A549 (cell line): ENCODE data around the gene DGKK. TPM values are rescaled to one million over a fixed set of nuclear protein-coding genes. Genes with fewer than 3 reads are reported as not detected.

ENCODE experiments used
- ATAC-seq, 2 experiments: fragments of 200-7000 bp in 1 of 2; fragments of >200 bp in 1 of 2; cut with Nextera tagmentation in 1 of 2; cut with Tn5 transposase in 1 of 2; 3 replicates each; pipeline versions ENCODE4 v1.8.0 to v1.9.1; 2018 to 2020; ENCODE audit warnings: mild to moderate bottlenecking in 1 of 2, moderate library complexity in 1 of 2
- CTCF ChIA-PET: fragments of 300-600 bp; sonication (Branson Sonifier 250); formaldehyde crosslinking; extraction: SDS; loops from one replicate; lab custom pipeline; 2021; ENCODE audit warnings: antibody characterized with exemption, inconsistent platforms; lab: Yijun Ruan, JAX
- POLR2A ChIA-PET: fragments of 350-600 bp; formaldehyde crosslinking; extraction: SDS; loops from one replicate; lab custom pipeline; 2021; ENCODE audit warnings: antibody characterized with exemption, inconsistent platforms; lab: Yijun Ruan, JAX
- DNase-seq, 2 experiments: peaks; one replicate each; pipeline versions ENCODE4 v3.0.0 to v3.0.0-alpha.2; 2011 to 2016; ENCODE audit warnings: low read depth in 1 of 2, low spot score in 1 of 2
- FAIRE-seq: peaks from 2 replicates; lab custom pipeline; 2011; peaks lifted over from hg19 to GRCh38; lab: Jason Lieb, UNC
- H3K27ac ChIP-seq, 2 experiments: fragments of >200 bp; sonication (Bioruptor Twin); formaldehyde crosslinking; 3 replicates each; pipeline ENCODE4 v1.5.1; 2016 to 2017
- H3K4me1 ChIP-seq: fragments of >200 bp; sonication (Bioruptor Twin); formaldehyde crosslinking; 3 replicates; pipeline ENCODE4 v1.6.1; 2016
- H3K4me2 ChIP-seq: fragments of >200 bp; sonication (Bioruptor Twin); formaldehyde crosslinking; 3 replicates; pipeline ENCODE4 v1.6.1; 2016
- H3K4me3 ChIP-seq: fragments of >200 bp; sonication (Bioruptor Twin); formaldehyde crosslinking; 3 replicates; pipeline ENCODE4 v1.5.1; 2016
- H3K9me3 ChIP-seq: fragments of >200 bp; sonication (Bioruptor Twin); formaldehyde crosslinking; 3 replicates; pipeline ENCODE4 v1.6.1; 2016
- CBX2 ChIP-seq: fragments of 200-600 bp; sonication (generic); IDR thresholded peaks from 2 replicates; pipeline ENCODE4 v1.6.1; 2016; ENCODE audit warnings: low read depth, mild to moderate bottlenecking, borderline replicate concordance
- CHD2 ChIP-seq: fragments of 150-350 bp; IDR thresholded peaks from 2 replicates; pipeline ENCODE4 v1.6.1; 2014; ENCODE audit warnings: low read length; ENCODE audit not compliant: partially characterized antibody
- E2F6 ChIP-seq: IDR thresholded peaks from 2 replicates; pipeline ENCODE4 v1.6.1; 2012; ENCODE audit warnings: low read depth, borderline replicate concordance
- EHF ChIP-seq: fragments of 250-450 bp; sonication (Bioruptor Pico); IDR thresholded peaks from 2 replicates; pipeline ENCODE4 v1.5.0; 2020; ENCODE audit warnings: mild to moderate bottlenecking
- EHMT2 ChIP-seq: fragments of 200-600 bp; sonication (generic); IDR thresholded peaks from 2 replicates; pipeline ENCODE4 v1.6.1; 2016; ENCODE audit warnings: antibody characterized with exemption, low read depth, mild to moderate bottlenecking, moderate library complexity
- EP300 ChIP-seq, 2 experiments: fragments of >200 bp; sonication (Bioruptor Twin); formaldehyde crosslinking; IDR thresholded peaks; 2 replicates in 1 of 2; 3 replicates in 1 of 2; pipeline ENCODE4 v1.6.1; 2016 to 2017
- ESRRA ChIP-seq: fragments of 150-350 bp; IDR thresholded peaks from 2 replicates; pipeline ENCODE4 v1.6.1; 2014; ENCODE audit warnings: mild to moderate bottlenecking, low read length, borderline replicate concordance
- GATA3 ChIP-seq: IDR thresholded peaks from 2 replicates; pipeline ENCODE4 v1.6.1; 2012; ENCODE audit warnings: borderline replicate concordance
- HDAC2 ChIP-seq: fragments of 200-600 bp; sonication (generic); IDR thresholded peaks from 2 replicates; pipeline ENCODE4 v1.6.1; 2016
- HEYL ChIP-seq: fragments of 250-450 bp; sonication (Bioruptor Pico); IDR thresholded peaks from 2 replicates; pipeline ENCODE4 v1.8.0; 2021; ENCODE audit warnings: mild to moderate bottlenecking, moderate library complexity
- HOXB13 ChIP-seq: fragments of 250-450 bp; sonication (Bioruptor Pico); IDR thresholded peaks from 2 replicates; pipeline ENCODE4 v1.5.0; 2020; ENCODE audit warnings: low read depth, mild to moderate bottlenecking, moderate library complexity
- HOXB5 ChIP-seq: fragments of 250-450 bp; sonication (Bioruptor Pico); IDR thresholded peaks from 2 replicates; pipeline ENCODE4 v1.5.0; 2020; ENCODE audit warnings: mild to moderate bottlenecking, moderate library complexity
- JUNB ChIP-seq: fragments of >200 bp; sonication (Bioruptor Twin); formaldehyde crosslinking; IDR thresholded peaks from 2 replicates; pipeline ENCODE4 v1.6.1; 2016
- KDM1A ChIP-seq: fragments of 200-600 bp; sonication (generic); IDR thresholded peaks from 2 replicates; pipeline ENCODE4 v1.6.1; 2016; ENCODE audit warnings: low read depth, mild to moderate bottlenecking
- MAFK ChIP-seq: fragments of 450-650 bp; IDR thresholded peaks from 2 replicates; pipeline ENCODE4 v1.6.1; 2014; ENCODE audit not compliant: partially characterized antibody
- MAX ChIP-seq: IDR thresholded peaks from 2 replicates; pipeline ENCODE4 v1.6.1; 2012
- MAZ ChIP-seq: fragments of 150-350 bp; IDR thresholded peaks from 2 replicates; pipeline ENCODE4 v1.6.1; 2014; ENCODE audit warnings: antibody characterized with exemption, low read depth, low read length, borderline replicate concordance
- POLR2A ChIP-seq: IDR thresholded peaks from 2 replicates; pipeline ENCODE4 v1.6.1; 2012; ENCODE audit warnings: mild to moderate bottlenecking, low read length
- RARB ChIP-seq: fragments of 250-450 bp; sonication (Bioruptor Pico); IDR thresholded peaks from 2 replicates; pipeline ENCODE4 v1.8.0; 2021; ENCODE audit warnings: mild to moderate bottlenecking, moderate library complexity
- RCOR1 ChIP-seq: fragments of 150-350 bp; IDR thresholded peaks from 2 replicates; pipeline ENCODE4 v1.6.1; 2014; ENCODE audit warnings: antibody characterized with exemption, low read length, low read depth
- RFX5 ChIP-seq: fragments of 450-650 bp; IDR thresholded peaks from 2 replicates; pipeline ENCODE4 v1.7.1; 2014; ENCODE audit warnings: antibody characterized with exemption, mild to moderate bottlenecking, moderate library complexity
- RNF2 ChIP-seq: fragments of 200-600 bp; sonication (generic); IDR thresholded peaks from 2 replicates; pipeline ENCODE4 v1.6.1; 2016; ENCODE audit warnings: low read depth, mild to moderate bottlenecking, antibody characterized with exemption, moderate library complexity, borderline replicate concordance
- SMC3 ChIP-seq: fragments of >200 bp; sonication (Bioruptor Twin); formaldehyde crosslinking; IDR thresholded peaks from 3 replicates; pipeline ENCODE4 v1.6.1; 2018; ENCODE audit warnings: inconsistent platforms
- SREBF2 ChIP-seq: fragments of 450-650 bp; IDR thresholded peaks from 2 replicates; pipeline ENCODE4 v1.6.1; 2014; ENCODE audit warnings: mild to moderate bottlenecking, moderate library complexity
- TFCP2L1 ChIP-seq: fragments of 250-450 bp; sonication (Bioruptor Pico); IDR thresholded peaks from 2 replicates; pipeline ENCODE4 v1.5.0; 2021; ENCODE audit warnings: mild to moderate bottlenecking
- TP53 ChIP-seq: fragments of 250-450 bp; sonication (Bioruptor Pico); IDR thresholded peaks from 2 replicates; pipeline ENCODE4 v1.5.0; 2021; ENCODE audit warnings: mild to moderate bottlenecking, moderate library complexity
- ZFP36 ChIP-seq: fragments of 450-650 bp; IDR thresholded peaks from 2 replicates; pipeline ENCODE4 v1.6.1; 2014; ENCODE audit warnings: borderline replicate concordance; ENCODE audit not compliant: partially characterized antibody
- ZSCAN20 ChIP-seq: fragments of 250-450 bp; sonication (Bioruptor Pico); IDR thresholded peaks from 2 replicates; pipeline ENCODE4 v1.8.0; 2022; ENCODE audit warnings: mild to moderate bottlenecking, moderate library complexity
- WGBS: methylation state at CpG from one replicate; pipeline ENCODE4 v1.1.6; 2017; ENCODE audit errors: missing lambda C conversion rate; 5-methylcytosine and 5-hydroxymethylcytosine counted together
- polyA plus RNA-seq, 4 experiments: library from polyadenylated mRNA; depleted of rRNA in 3 of 4; stranded (reverse); fragments of >200 nt; fragmentation: RNase III in 1 of 4; extraction: RNeasy Plus Mini Kit Qiagen cat#74134 plus additional on column Dnase treatment in 1 of 4; gene quantifications; 2 replicates in 3 of 4; 3 replicates in 1 of 4; pipeline ENCODE4 v1.2.3, GENCODE V29; 2011 to 2017
- TF ChIP-seq, protein P1 (sequence below): fragments of >200 bp; sonication (Bioruptor Twin); formaldehyde crosslinking; IDR thresholded peaks from 2 replicates; pipeline ENCODE4 v1.6.1; 2016
- TF ChIP-seq, protein P2 (sequence below): fragments of 150-350 bp; IDR thresholded peaks from 2 replicates; pipeline ENCODE4 v1.6.1; 2014; ENCODE audit warnings: low read depth, mild to moderate bottlenecking, low read length

DGKK gene
- polyA plus RNA-seq, 2 of the 4 experiments (the other 2 are of a cell fraction) = not detected

GRCh38 chrX:50428174-50428573, 42.5 kb downstream of the DGKK start:
- H3K4me1 ChIP-seq = no peaks in the 10 kb centered on the region
- no peak for ATAC-seq
- FAIRE-seq = no peak
- no peak overlapping the region for H3K27ac ChIP-seq
- no peaks in the 10 kb centered on the region for H3K9me3 ChIP-seq
- DNase-seq = no peak
- 5% methylated on average over 1 of the region's 1 CpG for WGBS
- H3K4me3 ChIP-seq = no peak overlapping the region
- no peak overlapping the region for H3K4me2 ChIP-seq
- CTCF ChIA-PET = no interaction called here
- TF ChIP-seq RFX5 (no peak), ZSCAN20 (no peak), SREBF2 (no peak), RCOR1 (no peak), TP53 (CRISPR knock-in tag) (no peak), POLR2A (no peak), RARB (CRISPR knock-in tag) (no peak), JUNB (no peak), TFCP2L1 (no peak), ESRRA (no peak), CHD2 (no peak), EP300 (IDR thresholded peaks at IDR 0.05) (no peak), RNF2 (no peak), KDM1A (no peak), EHF (CRISPR knock-in tag) (no peak), HEYL (CRISPR knock-in tag) (no peak), MAZ (no peak)
- POLR2A ChIA-PET = no interaction called here

DNA sequence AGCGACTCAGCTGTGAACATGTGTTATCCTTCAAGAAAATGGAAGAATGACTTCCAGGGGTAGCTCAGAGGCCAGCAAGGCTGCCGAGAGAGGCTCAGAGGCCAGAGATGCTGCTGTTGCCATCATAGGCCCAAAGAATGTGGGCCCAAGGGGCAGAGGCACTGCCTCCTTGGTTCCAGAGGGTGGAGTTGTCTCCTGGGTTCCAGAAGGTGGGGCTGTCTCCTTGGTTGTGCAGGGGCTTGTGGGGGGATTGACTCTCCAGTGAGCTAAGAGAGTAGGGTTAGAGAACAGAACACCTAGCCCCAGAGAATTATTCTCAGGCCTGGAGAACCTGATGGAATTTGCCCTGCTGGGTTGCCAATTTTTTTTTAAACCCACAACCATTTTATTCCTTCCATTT, 62.6 kb downstream of the DGKK start:
- no peaks in the 10 kb centered on the region for H3K4me1 ChIP-seq
- no peak overlapping the region for H3K4me3 ChIP-seq
- FAIRE-seq (no peak), ATAC-seq (no peak), DNase-seq (no peak)
- H3K27ac ChIP-seq = no peak overlapping the region
- CTCF ChIA-PET = interaction anchor here (1.2 kb wide), 1 partner anchor 10 kb away, joined by 3 read pairs; no protein-coding TSS in a partner anchor
- POLR2A ChIA-PET = no interaction called here
- no peak overlapping the region for H3K4me2 ChIP-seq
- no peaks in the 10 kb centered on the region for H3K9me3 ChIP-seq
- TF ChIP-seq E2F6 (no peak), JUNB (no peak), MAFK (no peak), SMC3 (no peak), RFX5 (no peak), EHMT2 (no peak), CBX2 (no peak), HOXB5 (CRISPR knock-in tag) (no peak), HOXB13 (CRISPR knock-in tag) (no peak), RCOR1 (no peak), EP300 (IDR thresholded peaks at IDR 0.05) (no peak), ZFP36 (no peak), HDAC2 (no peak), MAX (no peak), POLR2A (no peak), KDM1A (no peak), GATA3 (no peak)
- TF ChIP-seq, protein P1, sequence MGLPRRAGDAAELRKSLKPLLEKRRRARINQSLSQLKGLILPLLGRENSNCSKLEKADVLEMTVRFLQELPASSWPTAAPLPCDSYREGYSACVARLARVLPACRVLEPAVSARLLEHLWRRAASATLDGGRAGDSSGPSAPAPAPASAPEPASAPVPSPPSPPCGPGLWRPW = no peak
- TF ChIP-seq, protein P2, sequence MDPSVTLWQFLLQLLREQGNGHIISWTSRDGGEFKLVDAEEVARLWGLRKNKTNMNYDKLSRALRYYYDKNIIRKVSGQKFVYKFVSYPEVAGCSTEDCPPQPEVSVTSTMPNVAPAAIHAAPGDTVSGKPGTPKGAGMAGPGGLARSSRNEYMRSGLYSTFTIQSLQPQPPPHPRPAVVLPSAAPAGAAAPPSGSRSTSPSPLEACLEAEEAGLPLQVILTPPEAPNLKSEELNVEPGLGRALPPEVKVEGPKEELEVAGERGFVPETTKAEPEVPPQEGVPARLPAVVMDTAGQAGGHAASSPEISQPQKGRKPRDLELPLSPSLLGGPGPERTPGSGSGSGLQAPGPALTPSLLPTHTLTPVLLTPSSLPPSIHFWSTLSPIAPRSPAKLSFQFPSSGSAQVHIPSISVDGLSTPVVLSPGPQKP = no peak
- 25% methylated on average over 2 of the region's 2 CpGs for WGBS
